Suppressor macrophage (primary cell): ENCODE measurements around the gene UGT1A6.

Experiments
- DNase-seq, 4 experiments: peaks; one replicate each; pipeline ENCODE4 v3.0.0-alpha.2; 2020 to 2022

Gene UGT1A6

DNA sequence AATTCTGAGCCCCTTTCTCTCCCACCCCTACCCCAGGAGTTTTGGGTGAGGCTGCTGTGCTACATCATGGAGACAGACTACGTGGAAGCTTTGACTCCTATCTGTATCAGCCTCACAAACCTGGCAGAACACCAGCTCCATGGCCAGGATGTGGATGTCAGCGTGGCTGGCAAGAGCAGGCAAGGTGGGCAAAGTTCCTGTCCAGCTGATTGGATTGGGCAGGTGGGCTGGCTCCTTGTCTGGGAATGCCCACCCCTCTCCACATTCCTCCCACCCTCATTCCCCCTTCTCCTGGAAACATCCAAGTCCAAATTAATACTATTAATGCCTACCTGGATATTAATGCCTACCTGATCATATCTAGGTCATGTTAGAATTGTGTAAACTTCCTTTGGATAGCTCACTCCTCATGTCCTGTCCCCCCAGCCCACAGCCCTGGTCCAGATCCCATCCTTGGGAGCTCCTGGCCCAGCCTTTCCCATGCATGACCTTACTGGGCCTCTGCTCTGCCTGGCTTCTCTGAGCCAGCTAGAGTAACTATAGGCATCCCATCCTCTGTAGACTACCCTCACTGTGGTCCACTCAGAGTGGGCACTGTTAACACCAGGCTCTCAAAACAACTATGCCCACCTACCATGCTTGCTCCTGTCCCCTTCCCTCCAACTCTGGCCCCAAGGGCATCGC lies 109.6 kb downstream of the UGT1A6 start:
- DNase-seq = no peak

DNA sequence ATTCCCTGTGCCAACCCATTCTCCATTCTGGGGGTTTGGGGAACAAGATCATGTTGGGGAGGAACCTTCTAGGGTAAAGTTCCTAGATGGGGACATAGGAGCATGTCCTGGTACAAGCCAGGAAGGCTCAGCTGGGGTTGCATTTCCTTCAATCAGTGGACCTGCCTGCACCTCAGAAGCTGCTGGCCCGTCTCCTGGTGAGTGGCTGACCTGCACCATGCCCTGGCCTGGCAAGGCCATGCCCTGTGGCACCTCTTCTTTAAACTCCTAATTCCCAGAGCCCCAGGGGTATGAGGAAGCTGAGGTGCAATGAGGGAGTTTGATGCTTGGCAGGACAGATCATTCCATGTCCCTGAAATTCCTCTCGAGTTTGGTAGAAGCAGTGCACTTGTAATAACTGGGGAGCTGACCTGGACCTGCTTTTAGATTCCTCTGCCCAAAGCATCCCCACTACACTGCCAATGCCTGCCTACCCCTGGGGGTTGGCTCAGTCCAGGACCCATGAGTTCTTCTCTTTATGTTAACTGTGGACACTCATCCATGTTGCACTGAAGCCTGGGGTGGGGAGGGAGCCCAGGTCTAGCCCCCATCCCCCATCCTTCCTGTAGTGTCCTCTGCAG lies 110.7 kb downstream of the UGT1A6 start:
- no peak for DNase-seq

DNA sequence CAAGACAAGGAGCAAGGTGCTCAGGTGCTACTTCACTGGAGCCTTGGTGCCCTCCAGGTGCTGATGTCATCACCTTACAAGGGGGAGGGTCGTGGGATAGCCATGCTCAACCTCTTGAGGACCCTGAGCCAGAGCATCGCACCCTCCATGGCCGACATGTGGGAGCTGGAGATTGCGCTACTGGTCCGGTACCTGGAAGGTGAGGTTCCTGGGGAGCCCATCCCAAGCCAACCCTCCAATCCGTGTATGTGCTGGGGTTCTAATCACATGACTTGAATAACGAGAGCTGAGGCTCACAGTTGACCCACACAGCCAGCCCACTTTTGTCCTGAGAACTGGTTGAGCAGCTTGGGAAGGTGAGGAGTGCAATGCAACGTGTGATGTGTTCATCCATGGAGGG lies 111.3 kb downstream of the UGT1A6 start:
- DNase-seq = no peak

DNA sequence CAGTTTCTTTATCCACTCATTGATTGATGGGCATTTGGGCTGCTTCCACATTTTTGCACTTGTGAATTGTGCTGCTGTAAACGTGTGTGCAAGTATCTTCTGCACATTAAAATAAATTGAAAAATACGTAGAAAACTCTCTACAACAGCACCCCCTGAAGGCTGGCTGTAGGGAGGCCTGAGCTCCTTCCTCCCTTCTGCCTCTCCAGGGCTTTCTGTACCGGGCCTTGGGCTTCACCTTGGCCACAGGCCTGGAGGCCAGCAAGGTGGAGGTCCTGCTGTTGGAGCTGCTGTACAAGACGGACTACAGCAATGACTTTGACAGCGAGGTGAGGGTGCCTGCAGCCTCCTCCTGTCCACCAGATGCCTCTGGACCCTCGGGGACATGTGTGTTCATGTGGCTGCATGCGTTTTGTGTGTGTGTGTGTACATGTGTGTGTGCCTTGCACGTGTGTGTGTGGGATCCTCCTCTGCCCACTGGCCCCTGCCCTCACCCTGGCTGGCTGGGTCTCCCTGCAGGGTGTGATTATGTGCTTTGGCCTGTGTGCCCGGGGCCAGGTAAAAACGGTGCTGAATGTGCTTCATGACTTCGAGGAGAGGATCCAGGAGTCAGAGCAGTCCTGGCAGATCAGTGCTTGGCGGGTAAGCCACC lies 114.7 kb downstream of the UGT1A6 start:
- DNase-seq = no peak

DNA sequence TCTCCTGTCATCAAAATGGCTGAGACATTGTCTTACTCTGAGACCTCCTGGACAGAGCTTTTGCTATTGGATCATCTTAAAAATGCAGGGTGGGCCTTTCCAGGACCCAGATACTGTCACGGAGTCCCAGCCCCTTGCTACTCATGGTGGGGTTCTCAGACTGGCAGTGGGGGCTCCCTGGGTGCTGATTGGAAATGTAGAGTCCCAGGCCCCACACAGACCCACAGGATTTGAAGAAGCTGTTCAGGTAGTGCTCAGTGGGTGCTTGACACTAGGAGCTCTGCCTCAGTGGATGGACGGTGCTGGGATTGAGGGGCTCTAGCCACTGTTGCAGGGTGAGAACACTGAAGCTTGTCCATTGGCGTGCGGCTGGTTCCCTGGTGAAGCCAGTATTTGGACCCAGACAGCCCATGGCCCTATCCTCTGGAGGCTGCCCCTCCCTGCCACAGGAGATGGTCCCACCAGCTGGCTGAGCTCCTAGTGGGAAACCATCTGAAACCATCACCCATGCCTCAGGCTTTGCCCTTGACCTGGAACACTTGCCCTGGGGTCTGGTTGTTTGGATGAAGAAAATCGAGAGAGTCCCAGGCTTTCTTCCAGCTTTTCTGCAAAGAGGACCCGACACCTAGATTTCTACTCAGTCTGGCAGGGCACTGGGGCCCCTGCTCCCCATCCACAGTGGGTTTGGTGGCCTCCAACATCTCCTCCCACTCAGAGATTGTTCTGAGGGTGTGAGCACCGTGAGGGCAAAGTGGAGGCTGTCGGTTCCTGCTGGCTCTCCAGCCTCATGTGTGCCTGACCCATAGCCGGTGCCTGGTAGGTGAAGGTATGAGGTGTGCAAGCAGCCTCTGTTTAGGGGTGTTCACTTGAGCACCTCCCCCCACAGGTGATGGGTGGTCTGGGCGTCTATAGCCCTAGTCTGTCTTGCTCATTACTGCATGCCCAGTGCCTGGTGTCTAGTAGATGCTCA lies 115.6 kb downstream of the UGT1A6 start:
- no peak for DNase-seq

DNA sequence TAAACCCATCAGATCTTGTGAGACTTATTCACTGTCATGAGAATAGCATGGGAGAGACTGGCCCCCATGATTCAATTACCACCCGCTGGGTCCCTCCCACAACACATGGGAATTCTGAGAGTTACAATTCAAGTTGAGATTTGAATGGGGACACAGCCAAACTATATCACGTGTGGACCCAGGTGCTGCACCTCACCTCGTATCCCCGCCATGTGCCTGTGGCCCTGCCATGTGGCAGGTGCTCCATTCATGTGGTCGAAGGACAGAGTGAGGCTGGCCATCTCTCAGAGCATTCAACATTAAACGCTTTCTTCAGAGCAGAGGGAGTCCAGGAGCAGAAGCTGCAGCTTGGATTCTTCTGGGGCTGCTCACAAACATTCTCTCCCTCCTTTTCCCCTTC lies 117.7 kb downstream of the UGT1A6 start:
- no peak for DNase-seq

DNA sequence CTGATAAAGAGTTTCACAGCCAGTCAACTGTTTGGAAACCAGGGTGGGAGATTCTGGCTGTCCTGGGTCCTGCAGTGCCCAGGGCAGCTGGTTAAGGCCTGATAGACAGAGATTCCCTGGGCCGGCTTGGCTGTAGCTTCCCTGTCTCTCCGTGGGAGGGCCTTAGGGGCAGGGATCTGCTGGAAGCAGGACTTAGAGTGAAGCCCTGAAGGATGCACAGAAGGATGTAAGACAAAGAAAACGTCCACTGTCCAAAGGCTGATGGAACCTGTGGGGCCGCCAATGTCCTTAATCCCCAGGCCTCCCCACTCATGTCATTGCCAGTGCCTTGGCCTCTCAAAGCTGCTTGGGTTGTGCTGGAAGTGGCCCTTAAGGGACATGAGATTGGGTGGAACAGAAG lies 118.4 kb downstream of the UGT1A6 start:
- no peak for DNase-seq

DNA sequence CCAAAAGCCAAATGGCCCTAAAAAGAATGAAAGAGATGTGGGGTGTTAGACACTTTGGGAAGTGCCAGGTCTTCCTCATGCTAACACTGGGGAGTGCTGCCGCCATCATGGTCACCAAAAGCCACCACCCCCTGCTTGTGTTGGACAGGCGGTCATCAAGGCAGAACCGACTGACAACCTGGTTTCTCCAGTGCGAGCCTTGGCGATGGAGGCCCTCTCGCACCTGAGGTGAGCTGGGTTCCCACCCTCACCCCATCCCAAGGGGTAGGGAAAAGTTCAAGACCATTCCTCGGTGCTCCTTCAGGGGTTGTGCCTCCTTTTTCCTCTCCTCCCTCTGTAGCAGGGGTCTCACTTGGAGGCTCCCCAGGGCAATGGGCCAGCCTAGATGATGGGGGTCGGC lies 119.0 kb downstream of the UGT1A6 start:
- no peak for DNase-seq

DNA sequence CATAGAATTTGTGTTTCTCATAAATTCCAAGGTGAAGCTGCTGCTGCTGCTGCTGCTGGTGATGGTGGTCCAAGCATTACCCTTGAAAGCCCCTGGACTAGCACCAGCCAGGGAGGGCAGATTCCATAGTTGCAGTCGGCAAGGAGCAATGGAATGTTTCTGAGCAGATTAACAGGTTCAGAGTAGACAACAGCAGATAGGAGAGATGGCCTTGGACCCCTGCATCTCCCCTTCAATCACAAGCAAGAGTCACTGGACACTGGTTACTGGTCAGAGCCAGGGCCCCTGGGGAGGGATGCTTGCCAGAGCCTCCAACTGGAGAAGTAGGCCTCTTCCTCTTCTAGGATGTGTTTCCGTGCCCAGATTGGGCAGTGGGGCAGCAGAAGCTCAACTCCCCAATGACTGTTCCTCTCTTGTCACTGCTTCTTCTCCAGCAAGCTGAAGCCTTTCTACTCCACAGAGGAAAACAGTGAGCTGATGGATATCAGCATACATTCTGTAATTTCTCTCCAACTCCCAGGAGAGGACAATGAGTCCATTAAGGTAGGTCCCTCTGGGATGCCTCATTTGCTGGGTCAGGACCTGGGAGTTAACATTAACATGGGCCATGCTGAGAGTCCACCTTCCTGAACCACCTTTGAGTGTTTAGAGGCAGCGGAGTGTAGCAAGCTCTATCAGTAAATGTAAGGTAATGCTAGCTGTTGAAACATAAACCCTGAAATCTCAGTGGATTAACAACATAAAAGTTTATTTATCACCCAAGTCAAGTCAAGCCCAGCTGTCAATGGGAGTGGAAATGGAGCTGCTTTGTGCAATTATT lies 120.8 kb downstream of the UGT1A6 start:
- no peak for DNase-seq

DNA sequence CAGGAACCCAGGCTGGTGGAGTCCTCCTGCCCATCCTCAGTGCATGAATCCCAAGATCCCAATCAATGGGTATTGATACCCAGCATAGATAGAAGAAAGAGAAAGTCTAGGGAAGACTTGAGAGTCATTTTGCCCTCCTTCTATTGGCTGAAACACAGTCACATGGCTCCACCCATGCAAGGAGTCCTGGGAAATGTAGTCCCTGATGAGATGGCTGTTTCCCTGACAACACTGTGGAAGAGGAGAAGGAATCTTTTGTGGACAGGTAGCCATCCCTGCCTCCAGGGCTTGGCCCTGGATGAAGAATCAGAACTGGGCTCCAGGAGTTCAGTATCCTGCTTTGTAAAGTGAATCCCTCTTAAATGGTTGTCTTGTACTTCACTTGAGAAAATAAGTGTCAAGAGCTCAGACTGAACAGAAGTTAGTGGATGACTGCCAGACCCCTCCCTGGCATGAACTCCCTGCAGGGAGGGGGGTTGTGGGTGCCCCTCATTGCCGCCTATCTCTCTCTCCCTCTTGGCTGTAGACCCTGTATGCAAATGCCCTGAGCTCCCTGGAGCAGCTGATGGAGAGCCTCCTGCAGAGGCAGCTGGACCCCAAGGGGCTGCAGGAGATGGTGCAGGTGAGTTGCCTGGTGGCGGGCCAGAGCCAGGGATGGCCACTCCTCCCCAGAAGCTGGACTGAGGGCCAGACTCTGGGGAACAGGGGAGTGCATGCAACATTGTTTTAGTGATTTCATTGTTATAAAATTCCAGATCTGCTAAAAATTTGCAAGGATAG lies 121.6 kb downstream of the UGT1A6 start:
- no peak for DNase-seq

DNA sequence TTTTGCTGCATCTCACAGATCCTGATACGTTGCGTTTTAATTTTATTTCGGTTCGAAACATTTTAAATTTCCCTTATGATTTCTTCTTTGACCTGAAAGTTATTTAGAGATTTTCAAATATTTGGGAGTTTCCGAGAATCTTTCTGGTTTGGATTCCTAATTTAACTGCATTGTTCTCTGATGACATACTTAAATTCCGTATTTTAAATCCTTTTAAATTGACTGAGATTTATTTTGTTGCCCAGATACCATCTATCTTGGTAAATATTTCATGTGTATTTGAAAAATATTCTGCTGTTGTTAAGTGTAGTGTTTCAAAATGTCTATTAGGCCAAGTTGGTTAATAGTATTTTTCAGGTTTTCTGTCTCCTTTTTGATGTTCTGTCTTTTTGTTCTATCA lies 123.2 kb downstream of the UGT1A6 start:
- no peak for DNase-seq

DNA sequence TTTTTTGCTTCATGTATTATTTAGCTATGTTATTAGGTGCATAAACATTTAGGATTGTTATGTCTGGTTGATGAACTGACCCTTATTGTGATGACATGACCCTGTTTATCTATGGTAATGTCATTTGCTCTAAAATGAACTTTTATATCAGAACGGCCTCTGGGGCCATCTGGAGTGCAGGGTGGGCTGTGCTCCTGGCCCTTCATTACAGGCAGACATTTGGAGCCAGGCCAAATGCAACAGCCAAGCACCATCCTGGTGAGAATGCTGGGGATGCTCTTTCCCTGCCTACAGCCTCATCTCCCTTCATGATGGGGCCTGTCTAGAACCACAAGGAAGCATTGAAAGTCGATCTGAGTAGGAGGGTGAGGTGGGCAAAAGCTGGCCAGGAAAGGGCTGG lies 123.6 kb downstream of the UGT1A6 start:
- DNase-seq = no peak

DNA sequence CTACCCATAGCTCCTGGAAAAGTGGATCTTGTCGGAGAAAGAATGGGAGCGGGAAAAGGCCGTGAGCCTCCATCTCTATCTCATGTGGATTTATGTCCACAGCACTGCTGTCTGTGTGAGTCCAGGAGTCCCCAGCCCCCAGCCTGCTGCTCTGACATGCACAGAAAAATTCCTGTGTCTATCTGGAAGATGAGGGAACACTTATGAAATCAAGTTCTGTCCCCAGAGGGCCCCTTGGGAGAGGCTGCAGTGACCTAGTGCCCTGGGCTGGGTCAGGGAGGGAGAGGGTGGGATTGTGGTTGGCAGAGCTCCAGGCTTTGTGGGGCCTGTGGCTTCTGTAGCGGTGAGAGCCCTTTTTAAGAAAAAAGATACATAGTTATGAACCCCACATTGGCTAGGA lies 124.1 kb downstream of the UGT1A6 start:
- no peak for DNase-seq

DNA sequence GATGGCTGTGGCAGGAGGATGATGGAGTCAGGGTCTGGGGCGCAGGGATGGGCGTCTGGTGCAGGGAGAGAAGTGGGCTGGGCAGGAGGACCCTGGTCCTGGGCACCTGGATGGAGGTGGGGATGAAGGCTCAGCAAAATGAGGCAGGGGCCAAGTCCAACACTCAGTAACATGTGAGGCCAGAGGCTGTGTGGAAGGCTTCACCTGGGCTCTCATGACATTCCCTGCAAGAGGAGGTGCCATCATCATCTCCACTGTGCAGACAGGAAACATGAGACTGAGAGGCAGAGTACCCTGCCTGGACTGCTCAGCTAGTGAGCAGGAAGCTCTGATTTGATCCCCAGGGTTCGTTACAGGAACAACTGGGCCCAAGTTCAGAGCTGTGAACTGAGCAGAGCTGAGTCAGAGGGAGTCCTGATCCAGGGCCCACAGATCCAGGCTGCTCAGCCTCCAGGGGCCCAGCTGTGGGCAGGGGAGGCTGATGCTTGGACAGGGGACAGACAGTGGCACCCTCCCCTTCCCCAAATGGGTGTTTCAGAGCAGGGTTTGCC lies 124.7 kb downstream of the UGT1A6 start:
- DNase-seq = no peak

DNA sequence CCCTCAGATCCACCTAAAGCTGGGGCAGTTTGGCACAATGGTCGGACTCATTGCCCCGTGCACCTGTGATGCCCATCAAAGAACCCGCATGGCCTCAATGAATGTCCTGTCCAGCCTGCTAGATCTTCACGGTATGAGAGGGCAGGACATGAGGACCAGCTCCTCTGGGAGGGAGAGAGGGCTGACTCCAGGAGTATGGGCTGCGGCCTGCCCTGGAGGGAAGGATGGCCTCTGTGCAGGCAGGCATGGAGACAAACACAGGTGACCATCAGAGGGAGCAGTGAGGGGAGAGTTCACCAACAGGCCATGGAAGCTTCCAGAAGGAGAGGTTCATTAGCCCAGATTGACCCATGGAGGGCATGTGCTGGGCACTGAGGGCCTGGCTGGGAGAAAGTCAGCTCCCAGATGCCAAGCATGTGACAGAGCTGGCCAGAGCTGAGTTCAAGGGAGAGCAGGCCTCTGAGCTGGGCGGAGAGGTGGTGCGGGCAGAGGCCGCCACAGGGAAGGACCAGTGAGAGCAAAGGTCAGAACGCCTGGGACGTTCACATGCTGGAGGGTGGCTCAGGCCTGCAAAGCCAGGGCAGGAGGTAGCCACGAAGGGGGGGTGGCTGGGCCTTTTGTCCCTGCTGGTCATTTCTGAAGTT lies 125.4 kb downstream of the UGT1A6 start:
- DNase-seq = no peak

DNA sequence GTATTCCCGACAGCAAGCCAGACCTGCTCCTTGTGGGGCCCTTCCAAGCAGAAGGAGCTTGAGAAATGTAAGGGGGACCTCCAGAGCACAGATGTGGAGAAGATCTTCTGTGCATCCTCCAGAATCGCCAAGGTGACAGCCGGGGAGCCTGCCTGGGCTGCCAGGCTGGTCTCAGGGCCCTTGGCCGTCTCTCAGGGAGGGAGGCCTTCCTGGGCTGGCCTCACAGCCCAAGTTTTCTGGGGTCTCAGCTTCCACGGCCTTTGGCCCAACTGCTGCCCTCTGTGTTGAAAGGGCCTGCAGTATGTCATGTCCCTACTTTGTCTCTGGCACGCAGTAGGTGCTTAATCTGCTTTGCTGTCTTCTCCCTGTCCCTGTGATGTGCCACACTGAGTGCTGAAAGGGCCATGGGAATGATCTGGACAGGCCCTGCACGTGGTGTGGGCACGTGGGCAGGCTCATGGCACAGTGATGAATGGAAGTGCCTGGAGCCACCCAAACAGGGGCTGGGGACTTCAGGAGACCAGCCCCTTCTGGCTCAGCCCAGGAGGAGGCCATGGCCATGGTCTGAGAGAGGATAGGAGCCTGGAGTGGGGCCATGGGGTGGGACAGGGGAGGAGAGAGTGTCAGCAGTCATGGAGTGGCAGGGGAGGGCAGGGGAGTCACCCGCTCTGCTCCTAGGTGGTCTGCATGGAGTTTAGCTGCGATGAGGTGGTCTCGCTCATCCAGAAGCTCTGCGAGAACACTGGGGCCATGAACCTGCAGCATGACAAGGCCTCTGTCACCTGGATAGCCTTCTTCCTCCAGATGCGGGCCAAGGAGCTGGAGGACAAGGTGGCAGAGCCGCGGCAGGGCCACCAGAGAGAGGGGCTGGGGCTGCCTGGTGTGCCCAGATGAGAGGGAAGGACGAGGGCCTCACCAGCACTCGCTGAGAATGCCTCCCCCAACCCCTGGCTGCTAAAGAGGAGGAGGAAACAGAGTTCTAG lies 126.2 kb downstream of the UGT1A6 start:
- no peak for DNase-seq

DNA sequence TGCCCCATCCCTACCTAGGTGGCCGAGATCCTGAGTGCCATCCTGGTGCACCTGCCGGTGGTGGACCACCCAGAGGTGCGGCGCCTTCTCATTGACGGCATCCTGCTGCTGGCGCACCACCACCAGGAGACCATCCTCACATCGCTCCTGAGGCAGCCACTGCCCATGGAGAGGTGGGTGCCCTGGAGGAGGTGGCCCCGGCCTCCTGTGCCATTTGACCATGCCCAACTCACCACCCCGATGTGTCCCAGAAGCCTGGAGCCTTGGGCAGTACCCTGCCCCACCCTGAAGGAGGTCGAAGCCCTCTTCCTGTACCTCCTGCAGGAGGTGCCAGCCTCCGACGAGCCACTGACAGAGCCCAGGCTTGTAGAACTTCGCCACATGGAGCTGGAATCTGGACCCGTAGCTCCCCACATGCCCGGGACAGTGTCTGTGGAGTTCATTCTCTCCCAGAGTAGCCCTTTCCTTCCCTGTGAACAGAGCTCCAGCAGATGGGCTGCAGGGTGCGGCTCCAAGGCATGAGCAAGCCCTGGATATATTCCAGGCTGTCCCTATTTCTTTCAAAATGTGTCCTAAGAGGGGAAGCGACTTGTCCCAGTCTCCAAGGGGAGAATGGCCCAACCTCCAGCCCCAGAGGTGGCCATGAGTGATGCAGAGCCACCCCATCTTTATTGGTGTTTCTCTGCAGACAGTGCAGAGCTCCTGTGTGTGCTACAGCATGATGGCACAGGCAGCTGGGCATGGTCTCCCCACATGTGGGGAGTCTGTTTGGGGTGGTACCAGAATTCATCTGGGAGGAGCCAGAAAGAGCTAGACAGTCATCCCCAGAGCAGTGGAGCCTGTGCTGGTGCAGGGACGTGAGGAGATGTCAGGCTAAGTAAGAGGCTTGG lies 127.4 kb downstream of the UGT1A6 start:
- DNase-seq = no peak

DNA sequence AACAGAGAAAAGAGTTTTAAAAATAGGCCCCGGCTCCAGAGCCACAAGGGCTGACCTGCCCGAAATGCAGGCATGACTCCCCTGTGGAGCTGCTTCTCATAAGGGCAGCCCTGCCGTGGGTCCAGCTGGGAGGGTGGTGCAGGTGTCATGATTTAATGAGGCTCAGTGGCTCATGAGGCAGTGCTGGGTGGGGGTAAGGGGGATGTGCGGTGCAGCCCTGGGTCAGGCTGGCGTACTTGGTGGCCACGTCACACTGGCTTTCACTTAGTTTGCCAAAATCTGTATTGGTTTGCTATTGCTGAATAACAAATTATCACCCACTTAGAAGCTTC lies 128.1 kb downstream of the UGT1A6 start:
- no peak for DNase-seq
